H1 (cell line): ENCODE results near the gene RESP18. TPM values are rescaled to one million over a fixed set of nuclear protein-coding genes. Genes with fewer than 3 reads are reported as not detected.

Experiments used
- CBX8 ChIP-seq: fragments of 300-800, 300-1000 bp; sonication (generic); IDR thresholded peaks from 2 replicates; pipeline ENCODE4 v1.7.1; 2016; ENCODE audit warnings: low read depth, low read length, borderline replicate concordance
- CHD7 ChIP-seq: fragments of 300-600 bp; sonication (generic); IDR thresholded peaks from 2 replicates; pipeline ENCODE4 v1.7.1; 2012; ENCODE audit warnings: low read length, moderate library complexity, mild to moderate bottlenecking, inconsistent platforms; ENCODE audit not compliant: insufficient replicate concordance
- EP300 ChIP-seq, 2 experiments: IDR thresholded peaks; 1 replicate in 1 of 2; 2 replicates in 1 of 2; pipeline ENCODE4 v1.6.1; 2011 to 2012; ENCODE audit warnings: low read depth in 2 of 2, low read length in 2 of 2, mild to moderate bottlenecking in 2 of 2, borderline replicate concordance in 1 of 2, inconsistent platforms in 1 of 2, moderate library complexity in 1 of 2
- RBBP5 ChIP-seq: IDR thresholded peaks from 2 replicates; pipeline ENCODE4 v1.7.1; 2012; ENCODE audit warnings: low read depth, mild to moderate bottlenecking, inconsistent platforms, low read length, moderate library complexity, borderline replicate concordance
- RXRA ChIP-seq: IDR thresholded peaks from 2 replicates; pipeline ENCODE4 v1.6.1; 2011; ENCODE audit warnings: low read depth, mild to moderate bottlenecking, low read length, moderate library complexity; ENCODE audit not compliant: insufficient read depth
- TAF1 ChIP-seq: IDR thresholded peaks from 2 replicates; pipeline ENCODE4 v1.6.1; 2011; ENCODE audit warnings: mild to moderate bottlenecking, low read depth, low read length
- polyA plus RNA-seq, 7 experiments: library from polyadenylated mRNA; depleted of rRNA in 3 of 7; stranded (reverse) in 5 of 7; unstranded in 2 of 7; fragments of >200 nt in 5 of 7; fragments of 200-250 nt in 2 of 7; gene quantifications; 1 replicate in 5 of 7; 2 replicates in 1 of 7; 4 replicates in 1 of 7; pipeline versions ENCODE4 v1.2.1 to v1.2.3, GENCODE V29; 2011 to 2013; ENCODE audit warnings: missing spikeins in 2 of 7, mixed read lengths in 2 of 7
- total RNA-seq: library from RNA; stranded (reverse); fragmentation: NEBNext Ultra II Directional; extraction: Animal tissue kit (Norgen Biotek cat#: 25700); gene quantifications from 2 replicates; pipeline ENCODE4 v1.2.1, GENCODE V29; 2021

Gene RESP18
- total and polyA plus RNA-seq, 2 of the 8 experiments (the other 6 are each of a cell fraction or from before 2014, with no cell fraction given) = not detected

- TF ChIP-seq CHD7 (no peak), RXRA (no peak), CBX8 (no peak), EP300 (IDR thresholded peaks at IDR 0.05; ENCODE audit: borderline replicate concordance in 1 of 2, low read depth in 2 of 2, low read length in 2 of 2) (no peak), RBBP5 (no peak), TAF1 (no peak)
Measured at GRCh38 chr2:219350710-219351221, 18.2 kb upstream of the RESP18 start (continued).
